ENCODE results near the gene PRR18. TPM values are rescaled to one million over a fixed set of nuclear protein-coding genes. Genes with fewer than 3 reads are reported as not detected.
A peak's percentile ranks its signal among the peaks of the same experiment; 100 is the strongest.

Gene PRR18
- total and polyA plus RNA-seq, 9 of the 15 experiments (the other 6 are each of a cell fraction or from before 2014, with no cell fraction given) = not detected

GRCh38 chr6:166331503-166332415 lies 23.6 kb upstream of the PRR18 start:
- 76% methylated on average over 13 of the region's 13 CpGs for WGBS (ENCODE audit: insufficient coverage, low coverage, missing lambda C conversion rate)
- Histone ChIP-seq H3K9me3 (replicated peaks; ENCODE audit: control insufficient read depth, insufficient read depth, low read depth, low read length) (no peaks in the 10 kb centered on the region), H4K20me1 (replicated peaks; ENCODE audit: control insufficient read depth, insufficient read depth, low read length) (peaks cover 13% of the 10 kb centered on the region; the same call in 1 of the 2 replicates), H3K4me3 (no peak overlapping the region), H3K4me1 (replicated peaks in 1 of 2; ENCODE audit: control insufficient read depth in 2 of 2, insufficient read depth in 2 of 2, low read length in 2 of 2) (peaks cover 5 to 14% of the 10 kb centered on the region in 2 experiments; a peak in 4 of 5 replicates), H3K9ac (ENCODE audit: insufficient read depth in 1 of 2, low read depth in 2 of 2, low read length in 2 of 2) (no peak overlapping the region), H3K9me1 (ENCODE audit: control insufficient read depth, insufficient read depth, low read length) (no peaks in the 10 kb centered on the region), H3K4me2 (ENCODE audit: insufficient read depth, low read length) (no peak overlapping the region), H3K27ac (ENCODE audit: extremely low read depth, low read depth, low read length) (no peak overlapping the region), H3K36me3 (ENCODE audit: control insufficient read depth, insufficient read depth, low read length) (peaks cover 47% of the 10 kb centered on the region), H3K79me2 (ENCODE audit: control insufficient read depth, insufficient read depth, low read length) (peaks cover 80% of the 10 kb centered on the region), H3K27me3 (ENCODE audit: control insufficient read depth in 2 of 2, insufficient read depth in 2 of 2, low read length in 2 of 2) (no peaks in the 10 kb centered on the region), H2AFZ (ENCODE audit: low read depth, low read length) (no peak overlapping the region)
- intact Hi-C loops (cut with micrococcal nuclease) = loop anchor here (2.0 to 5.0 kb wide), 2 partner anchors 19 to 71 kb away; no protein-coding TSS in a partner anchor
- 0 out of 2 replicates have a peak, but pooled peaks have one; percentile 38 for TF ChIP-seq POLR2H (tag; IDR thresholded peaks at IDR 0.05; ENCODE audit: low read depth)
- TF ChIP-seq NR1H2 (CRISPR knock-in tag; IDR thresholded peaks at IDR 0.05) = no peak
- DNase-seq (ENCODE audit: extremely low read depth in 1 of 4, low spot score in 3 of 4) = peak in 1 of 4 experiments; percentile 20
- in situ Hi-C loops (cut with MboI) = loop anchor here (5.0 kb wide), 1 partner anchor 46 kb away; no protein-coding TSS in a partner anchor
- ATAC-seq = no peak
- ChIA-PET POLR2A (interaction anchor here (2.4 kb wide), 1 partner anchor 10 kb away, joined by 9 read pairs; the partner anchor contains the start of gene SFT2D1), CTCF (ENCODE audit: low intra/inter-chr PET ratio) (interaction anchor here (1.2 kb wide), 1 partner anchor 69 kb away, joined by 3 read pairs; no protein-coding TSS in a partner anchor)
- FAIRE-seq = no peak
- no TSS peak for BruUV-seq (replicated peaks)

All from K562 (cell line).